Esophagus muscularis mucosa (tissue), 4 donors: ENCODE data around the gene ZNHIT6. TPM values are rescaled to one million over a fixed set of nuclear protein-coding genes. Genes with fewer than 3 reads are reported as not detected.

ENCODE experiments used
- DNase-seq: peaks from one replicate; pipeline ENCODE4 v3.0.0-alpha.2; 2017; ENCODE audit errors: extremely low spot score
- H3K27ac ChIP-seq, 4 donors: fragments of 200-600 bp; sonication (generic); replicated peaks in 1 of 4; 1 replicate in 3 of 4; 2 replicates in 1 of 4; pipeline ENCODE4 v1.5.1; 2016 to 2019; ENCODE audit warnings: mild to moderate bottlenecking in 1 of 4
- H3K27me3 ChIP-seq, 4 donors: fragments of 200-600 bp; sonication (generic); one replicate each; pipeline versions ENCODE4 v1.5.1 to v1.6.0; 2016 to 2019
- H3K36me3 ChIP-seq, 4 donors: fragments of 200-600 bp; sonication (generic); one replicate each; pipeline ENCODE4 v1.5.1; 2016 to 2019
- H3K4me1 ChIP-seq, 4 donors: fragments of 200-600 bp; sonication (generic); one replicate each; pipeline ENCODE4 v1.5.1; 2016 to 2019
- H3K4me3 ChIP-seq, 4 donors: fragments of 200-600 bp; sonication (generic); 1 replicate in 2 of 4; 2 replicates in 2 of 4; pipeline ENCODE4 v1.5.1; 2016 to 2019; ENCODE audit warnings: mild to moderate bottlenecking in 4 of 4, moderate library complexity in 1 of 4
- H3K9me3 ChIP-seq, 4 donors: fragments of 200-600 bp; sonication (generic); 1 replicate in 3 of 4; 2 replicates in 1 of 4; pipeline ENCODE4 v1.5.1; 2016 to 2019
- EP300 ChIP-seq: sonication (generic); formaldehyde crosslinking; IDR thresholded peaks from one replicate; pipeline ENCODE4 v1.6.1; 2017; ENCODE audit warnings: antibody characterized with exemption
- POLR2A ChIP-seq: fragments of 450-650 bp; IDR thresholded peaks from one replicate; pipeline ENCODE4 v1.6.1; 2017; ENCODE audit warnings: antibody characterized with exemption, moderate library complexity, mild to moderate bottlenecking, low read depth
- POLR2AphosphoS5 ChIP-seq, 2 donors: sonication (generic); formaldehyde crosslinking; IDR thresholded peaks; one replicate each; pipeline ENCODE4 v1.6.1; 2017; ENCODE audit warnings: antibody characterized with exemption in 2 of 2
- WGBS: methylation state at CpG from one replicate; pipeline ENCODE4 v1.1.5; 2018; 5-methylcytosine and 5-hydroxymethylcytosine counted together
- intact Hi-C: fragments of 100-400 bp; cut with DNase I; formaldehyde crosslinking; loops from one replicate; pipeline ENCODE4 v1.15.1; 2023
- total RNA-seq, 4 donors: library from RNA; depleted of rRNA; stranded (reverse); fragments of >200 nt; gene quantifications; one replicate each; pipeline versions ENCODE4 v1.1.0 to v1.2.1, GENCODE V29; 2016
- TF ChIP-seq, protein P1 (sequence below), 3 experiments: fragments of 200-600 bp in 2 of 3; fragments of 450-650 bp in 1 of 3; sonication (generic) in 2 of 3; IDR thresholded peaks; one replicate each; pipeline ENCODE4 v1.5.1; 2017 to 2019; ENCODE audit warnings: antibody characterized with exemption in 3 of 3, mild to moderate bottlenecking in 2 of 3, moderate library complexity in 1 of 3

The ZNHIT6 gene
- total RNA-seq, 4 donors from 2014 or later: 12.8 to 16.8 (median 15.5) TPM

- Histone ChIP-seq H3K27me3 (no peaks in the 10 kb centered on the region), H3K9me3 (no peaks in the 10 kb centered on the region), H3K27ac (peak overlapping the region in 1 of 4 donors; percentile 27), H3K4me3 (no peak overlapping the region), H3K36me3 (no peaks in the 10 kb centered on the region), H3K4me1 (peaks cover 1 to 19% (median 7%) of the 10 kb centered on the region in 4 donors)
- TF ChIP-seq POLR2AphosphoS5 (IDR thresholded peaks at IDR 0.05): no peak
- no peak for TF ChIP-seq POLR2A
- TF ChIP-seq, protein P1, sequence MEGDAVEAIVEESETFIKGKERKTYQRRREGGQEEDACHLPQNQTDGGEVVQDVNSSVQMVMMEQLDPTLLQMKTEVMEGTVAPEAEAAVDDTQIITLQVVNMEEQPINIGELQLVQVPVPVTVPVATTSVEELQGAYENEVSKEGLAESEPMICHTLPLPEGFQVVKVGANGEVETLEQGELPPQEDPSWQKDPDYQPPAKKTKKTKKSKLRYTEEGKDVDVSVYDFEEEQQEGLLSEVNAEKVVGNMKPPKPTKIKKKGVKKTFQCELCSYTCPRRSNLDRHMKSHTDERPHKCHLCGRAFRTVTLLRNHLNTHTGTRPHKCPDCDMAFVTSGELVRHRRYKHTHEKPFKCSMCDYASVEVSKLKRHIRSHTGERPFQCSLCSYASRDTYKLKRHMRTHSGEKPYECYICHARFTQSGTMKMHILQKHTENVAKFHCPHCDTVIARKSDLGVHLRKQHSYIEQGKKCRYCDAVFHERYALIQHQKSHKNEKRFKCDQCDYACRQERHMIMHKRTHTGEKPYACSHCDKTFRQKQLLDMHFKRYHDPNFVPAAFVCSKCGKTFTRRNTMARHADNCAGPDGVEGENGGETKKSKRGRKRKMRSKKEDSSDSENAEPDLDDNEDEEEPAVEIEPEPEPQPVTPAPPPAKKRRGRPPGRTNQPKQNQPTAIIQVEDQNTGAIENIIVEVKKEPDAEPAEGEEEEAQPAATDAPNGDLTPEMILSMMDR (IDR thresholded peaks at IDR 0.05): no peak
- TF ChIP-seq EP300: no peak
- intact Hi-C loops: no loop called here
- DNase-seq: no peak
- WGBS: 71% methylated on average over 5 of the region's 10 CpGs
These were observed 100.9 kb downstream of the ZNHIT6 start for GRCh38 chr1:85607126-85607920.

DNA sequence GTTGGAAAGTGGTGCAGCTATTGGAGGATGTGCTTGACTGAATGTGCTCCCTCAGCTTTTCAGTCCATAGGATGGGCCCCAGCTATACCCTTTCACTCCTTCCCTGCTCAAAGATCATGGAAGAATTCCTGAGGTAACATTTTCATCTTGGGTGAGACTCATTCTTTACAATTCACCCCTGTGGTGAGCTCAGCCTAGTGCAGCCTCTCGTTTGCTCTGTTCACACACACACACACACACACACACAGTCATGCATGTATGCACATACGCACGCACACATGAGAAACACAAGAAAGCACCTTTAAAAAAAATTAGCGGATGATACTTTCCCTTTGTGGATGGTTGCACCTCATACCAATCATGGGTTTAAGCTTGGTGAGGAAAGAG is 101.8 kb downstream of the ZNHIT6 start:
- no peaks in the 10 kb centered on the region for H3K27me3 ChIP-seq
- 96% methylated on average over 4 of the region's 4 CpGs for WGBS
- H3K4me1 ChIP-seq: peaks cover 0 to 19% (median 3%) of the 10 kb centered on the region in 4 donors
- no peak overlapping the region for H3K27ac ChIP-seq
- TF ChIP-seq POLR2AphosphoS5 (IDR thresholded peaks at IDR 0.05): no peak
- TF ChIP-seq POLR2A: no peak
- TF ChIP-seq EP300: no peak
- TF ChIP-seq, protein P1 (IDR thresholded peaks at IDR 0.05): no peak
- no peak for DNase-seq
- H3K4me3 ChIP-seq: no peak overlapping the region
- no peaks in the 10 kb centered on the region for H3K9me3 ChIP-seq
- intact Hi-C loops: no loop called here
- H3K36me3 ChIP-seq: no peaks in the 10 kb centered on the region

GRCh38 chr1:85605484-85606413 is 102.5 kb downstream of the ZNHIT6 start:
- intact Hi-C loops: no loop called here
- TF ChIP-seq POLR2A: no peak
- TF ChIP-seq, protein P1 (IDR thresholded peaks at IDR 0.05): no peak
- no peak for TF ChIP-seq EP300
- TF ChIP-seq POLR2AphosphoS5 (IDR thresholded peaks at IDR 0.05): no peak
- Histone ChIP-seq H3K27me3 (no peaks in the 10 kb centered on the region), H3K9me3 (no peaks in the 10 kb centered on the region), H3K4me1 (peaks cover 0 to 19% (median 3%) of the 10 kb centered on the region in 4 donors), H3K36me3 (no peaks in the 10 kb centered on the region), H3K27ac (no peak overlapping the region), H3K4me3 (no peak overlapping the region)
- 94% methylated on average over 8 of the region's 8 CpGs for WGBS
- DNase-seq: no peak

DNA sequence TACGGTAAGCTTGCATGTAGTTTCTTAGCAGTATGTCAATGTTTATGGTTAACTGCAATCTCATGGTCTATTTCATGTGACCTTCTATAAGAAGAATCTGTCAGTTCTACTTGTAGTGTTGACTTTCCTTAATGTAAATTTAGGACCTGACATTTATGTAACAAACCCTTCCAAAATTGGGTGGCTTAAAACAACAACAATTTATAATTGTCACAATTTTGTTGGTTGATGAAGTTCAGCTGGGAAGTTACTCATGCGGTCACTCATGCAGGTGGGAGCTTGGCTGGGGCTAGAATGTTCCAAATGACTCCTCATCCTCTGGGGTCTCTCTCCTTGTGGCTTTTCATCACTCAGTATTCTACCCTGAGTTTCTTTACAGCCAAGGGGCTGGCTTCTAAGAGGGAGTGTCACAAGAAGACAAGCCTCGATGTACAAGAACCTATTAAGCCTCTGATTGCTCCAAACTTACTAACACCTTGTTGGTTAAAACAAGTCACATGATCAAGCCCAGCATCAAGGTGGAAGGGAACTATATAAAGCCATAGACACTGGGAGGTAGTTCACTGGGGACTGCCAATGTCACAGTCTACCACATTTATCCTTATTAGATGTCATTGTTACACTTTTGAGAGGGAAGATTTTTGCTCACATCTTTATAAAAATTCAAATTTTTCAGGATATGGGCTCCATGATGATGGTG is 103.8 kb downstream of the ZNHIT6 start:
- peaks cover 0 to 26% (median 11%) of the 10 kb centered on the region in 4 donors for H3K4me1 ChIP-seq
- no peak for DNase-seq
- H3K36me3 ChIP-seq: no peaks in the 10 kb centered on the region
- H3K4me3 ChIP-seq: no peak overlapping the region
- intact Hi-C loops: no loop called here
- H3K9me3 ChIP-seq: no peaks in the 10 kb centered on the region
- no peak for TF ChIP-seq POLR2A
- TF ChIP-seq EP300: no peak
- TF ChIP-seq, protein P1 (IDR thresholded peaks at IDR 0.05): no peak
- TF ChIP-seq POLR2AphosphoS5 (IDR thresholded peaks at IDR 0.05): no peak
- no peaks in the 10 kb centered on the region for H3K27me3 ChIP-seq
- no peak overlapping the region for H3K27ac ChIP-seq
- WGBS: 73% methylated on average over 3 of the region's 3 CpGs
